GM20000 (cell line): ENCODE data around the gene MEIOSIN.

Experiments used
- DNase-seq: peaks from one replicate; pipeline ENCODE4 v3.0.0; 2012; ENCODE audit warnings: low spot score
- TF ChIP-seq, protein P1 (sequence below): IDR thresholded peaks from 2 replicates; pipeline ENCODE4 v1.5.1; 2012; ENCODE audit warnings: mild to moderate bottlenecking, control low read depth; ENCODE audit errors: extremely low read depth, missing control alignments

The MEIOSIN gene

DNA sequence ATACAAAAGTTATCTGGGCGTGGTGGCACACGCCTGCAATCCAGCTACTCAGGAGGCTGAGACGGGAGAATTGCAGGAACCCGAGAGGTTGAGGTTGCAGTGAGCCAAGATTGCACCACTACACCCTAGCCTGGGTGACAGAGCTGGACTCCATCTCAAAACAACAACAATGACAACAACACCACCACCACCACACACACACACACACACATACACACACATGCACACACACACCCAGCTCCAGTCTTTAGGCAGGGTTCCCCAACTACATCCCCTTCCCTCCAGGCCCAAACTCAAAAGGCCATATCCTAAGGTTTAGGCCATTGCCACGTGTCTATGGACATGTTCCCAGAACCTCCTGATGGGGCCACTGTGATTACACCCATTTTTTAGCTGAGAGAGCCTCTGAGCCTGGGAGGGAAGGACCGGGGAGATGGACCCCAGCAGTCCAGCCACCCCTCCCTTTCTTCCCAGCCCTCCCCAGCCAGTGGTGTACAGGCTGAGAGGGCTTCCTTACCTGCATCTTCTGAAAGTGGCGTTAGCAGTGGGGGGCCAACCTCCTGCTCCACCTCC is 68.5 kb downstream of the MEIOSIN start:
- TF ChIP-seq, protein P1, sequence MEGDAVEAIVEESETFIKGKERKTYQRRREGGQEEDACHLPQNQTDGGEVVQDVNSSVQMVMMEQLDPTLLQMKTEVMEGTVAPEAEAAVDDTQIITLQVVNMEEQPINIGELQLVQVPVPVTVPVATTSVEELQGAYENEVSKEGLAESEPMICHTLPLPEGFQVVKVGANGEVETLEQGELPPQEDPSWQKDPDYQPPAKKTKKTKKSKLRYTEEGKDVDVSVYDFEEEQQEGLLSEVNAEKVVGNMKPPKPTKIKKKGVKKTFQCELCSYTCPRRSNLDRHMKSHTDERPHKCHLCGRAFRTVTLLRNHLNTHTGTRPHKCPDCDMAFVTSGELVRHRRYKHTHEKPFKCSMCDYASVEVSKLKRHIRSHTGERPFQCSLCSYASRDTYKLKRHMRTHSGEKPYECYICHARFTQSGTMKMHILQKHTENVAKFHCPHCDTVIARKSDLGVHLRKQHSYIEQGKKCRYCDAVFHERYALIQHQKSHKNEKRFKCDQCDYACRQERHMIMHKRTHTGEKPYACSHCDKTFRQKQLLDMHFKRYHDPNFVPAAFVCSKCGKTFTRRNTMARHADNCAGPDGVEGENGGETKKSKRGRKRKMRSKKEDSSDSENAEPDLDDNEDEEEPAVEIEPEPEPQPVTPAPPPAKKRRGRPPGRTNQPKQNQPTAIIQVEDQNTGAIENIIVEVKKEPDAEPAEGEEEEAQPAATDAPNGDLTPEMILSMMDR = no peak
- DNase-seq = no peak

DNA sequence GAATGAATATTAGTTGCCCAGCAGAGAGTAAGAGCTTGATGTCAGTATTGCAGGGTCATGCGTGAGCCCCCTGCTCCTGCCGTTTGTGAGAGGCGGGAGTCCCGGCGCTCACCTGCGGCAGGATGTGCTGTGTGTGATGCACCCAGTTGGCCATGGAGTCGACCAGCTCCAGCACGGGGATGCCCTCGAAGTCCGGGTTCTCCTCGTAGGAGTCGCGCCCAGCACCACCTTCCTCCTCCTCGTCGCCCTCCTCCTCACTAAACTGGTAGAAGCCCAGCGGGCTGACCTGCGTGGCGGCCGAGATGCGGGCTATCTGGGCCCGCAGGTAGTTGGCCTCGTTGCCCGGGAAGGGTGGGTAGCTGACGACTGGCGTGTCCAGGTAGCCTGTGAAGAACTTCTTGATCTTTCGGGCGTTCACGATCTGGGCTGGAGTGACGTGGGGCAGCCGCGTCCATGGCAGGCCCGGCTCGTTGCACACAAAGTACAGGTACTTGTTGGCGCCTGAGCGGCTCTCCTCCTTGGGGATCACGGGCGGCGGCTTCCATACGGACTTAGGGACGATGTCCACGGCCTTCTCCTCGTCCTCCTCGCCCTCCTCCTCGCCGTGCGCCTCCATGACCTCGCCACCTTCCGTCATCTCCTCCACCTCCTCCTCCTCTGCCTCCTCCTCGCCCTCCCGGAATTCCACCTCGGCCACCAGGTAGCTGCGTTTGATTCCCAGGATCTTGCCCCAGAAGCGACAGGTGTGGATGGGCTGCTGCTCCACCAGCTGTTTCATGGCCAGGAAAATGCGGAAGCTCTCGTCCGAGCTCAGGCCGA is 71.1 kb downstream of the MEIOSIN start:
- no peak for DNase-seq
- TF ChIP-seq, protein P1 = no peak

DNA sequence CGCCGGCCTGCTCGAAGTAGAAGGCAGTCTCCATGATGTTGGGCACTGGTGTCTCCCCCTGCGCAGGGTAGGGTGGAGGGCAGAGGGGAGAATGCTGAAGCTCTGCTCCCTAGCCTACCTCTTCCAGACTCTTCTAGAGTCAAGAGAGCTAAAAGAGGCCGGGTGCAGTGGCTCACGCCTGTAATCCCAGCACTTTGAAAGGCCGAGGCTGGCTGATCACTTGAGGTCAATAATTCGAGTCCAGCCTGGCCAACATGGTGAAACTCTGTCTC is 71.7 kb downstream of the MEIOSIN start:
- no peak for DNase-seq
- TF ChIP-seq, protein P1 = no peak

DNA sequence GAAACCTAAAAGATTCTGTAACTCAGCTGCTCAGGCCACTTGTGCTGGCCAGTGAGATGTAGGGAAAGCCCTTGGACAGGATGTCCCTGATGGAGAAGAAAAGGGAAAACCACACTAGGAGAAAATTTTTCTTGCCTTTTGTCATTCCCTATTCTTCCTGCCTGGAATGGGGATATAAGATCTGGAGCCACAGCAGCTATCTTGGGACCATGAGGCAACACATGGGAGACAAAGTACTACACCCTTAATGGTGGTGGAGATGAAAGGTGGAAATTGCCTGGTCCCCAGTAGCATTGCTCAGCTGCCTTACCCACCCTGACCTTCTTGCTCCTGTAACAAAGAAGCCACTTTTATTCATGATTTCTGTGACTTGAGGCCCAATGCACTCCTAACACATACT is 72.5 kb downstream of the MEIOSIN start:
- TF ChIP-seq, protein P1 = no peak
- no peak for DNase-seq

DNA sequence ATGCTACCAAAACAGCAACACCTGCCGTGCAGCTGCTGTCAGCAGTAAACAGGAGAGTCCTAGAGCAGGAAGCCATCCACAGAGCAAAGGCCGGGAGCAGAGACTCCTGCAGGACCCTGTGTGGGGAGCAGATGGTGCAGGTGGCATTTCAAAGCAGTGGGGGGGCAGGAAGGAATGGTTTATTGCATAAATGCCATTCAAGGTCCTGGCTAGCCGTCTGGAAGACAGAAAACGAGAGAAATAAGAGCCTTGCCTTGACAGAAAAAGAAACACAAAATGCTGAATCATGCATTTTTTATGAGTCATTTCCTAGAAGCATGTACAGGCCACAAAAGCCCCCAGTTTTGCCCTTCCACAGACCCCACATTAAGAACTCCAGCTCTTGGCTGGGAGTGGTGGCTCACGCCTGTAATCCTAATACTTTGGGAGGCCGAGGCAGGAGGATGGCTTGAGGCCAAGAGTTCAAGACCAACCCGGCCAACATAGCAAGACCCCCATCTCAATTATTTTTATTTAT is 76.5 kb downstream of the MEIOSIN start:
- TF ChIP-seq, protein P1 = no peak
- no peak for DNase-seq

DNA sequence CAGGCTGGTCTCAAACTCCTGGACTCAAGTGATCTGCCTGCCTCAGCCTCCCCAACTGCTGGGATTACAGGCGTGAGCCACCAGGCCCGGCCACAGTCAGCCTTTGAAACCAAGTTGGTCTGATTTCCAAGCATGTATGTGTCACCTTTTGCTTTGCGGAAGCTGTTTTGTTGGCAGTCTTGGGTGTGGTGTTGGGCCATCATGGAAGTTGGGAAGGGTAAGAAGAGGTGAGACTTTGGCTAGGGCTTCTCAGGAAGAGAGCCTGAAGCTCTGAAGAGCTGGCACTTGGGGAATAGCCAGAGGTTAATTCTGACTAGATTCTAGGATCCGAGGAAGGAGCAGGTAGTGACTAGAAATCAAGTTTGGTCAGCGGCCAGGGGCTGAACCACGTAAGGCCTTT is 79.1 kb downstream of the MEIOSIN start:
- TF ChIP-seq, protein P1 = no peak
- no peak for DNase-seq
